K562 (cell line): Measurements from ENCODE around the gene FN3K. TPM values are rescaled to one million over a fixed set of nuclear protein-coding genes. Genes with fewer than 3 reads are reported as not detected.

ENCODE experiments used
- ATAC-seq: fragments of 200-7000 bp; cut with Tn5 transposase; 3 replicates; pipeline ENCODE4 v1.9.1; 2020; ENCODE audit warnings: moderate library complexity
- BruUV-seq: library from RNA; stranded (reverse); fragments of 400-500 nt; replicated peaks from 2 replicates; lab custom pipeline; 2021; lab: Mats Ljungman, UMichigan
- CTCF ChIA-PET: fragments of 300-600 bp; formaldehyde crosslinking; extraction: SDS; loops from one replicate; lab custom pipeline; 2021; ENCODE audit warnings: low intra/inter-chr PET ratio; lab: Yijun Ruan, JAX
- POLR2A ChIA-PET: fragments of 300-600, 350-650 bp; sonication (Branson Sonifier 250); formaldehyde crosslinking; extraction: SDS; loops from one replicate; lab custom pipeline; 2021; ENCODE audit warnings: antibody characterized with exemption, inconsistent platforms; lab: Yijun Ruan, JAX
- DNase-seq, 4 experiments: peaks; one replicate each; pipeline versions ENCODE4 v3.0.0 to v3.0.0-alpha.2; 2011 to 2018; ENCODE audit warnings: low spot score in 3 of 4, mixed read lengths in 3 of 4; ENCODE audit errors: extremely low read depth in 1 of 4
- FAIRE-seq: peaks from 2 replicates; lab custom pipeline; 2011; peaks lifted over from hg19 to GRCh38; lab: Jason Lieb, UNC
- H2AFZ ChIP-seq: 2 replicates; pipeline ENCODE4 v1.6.0; 2011; ENCODE audit warnings: low read depth, low read length, control low read depth, inconsistent platforms
- H3K27ac ChIP-seq: fragments of 200-600 bp; 3 replicates; pipeline ENCODE4 v1.8.0; 2011; ENCODE audit warnings: low read depth, mild to moderate bottlenecking, control low read depth, inconsistent platforms, low read length, moderate library complexity, mixed read lengths; ENCODE audit errors: extremely low read depth
- H3K27me3 ChIP-seq, 2 experiments: fragments of 300-600 bp in 1 of 2; 2 replicates in 1 of 2; 3 replicates in 1 of 2; pipeline versions ENCODE4 v1.6.0 to v1.8.0; 2011; ENCODE audit warnings: inconsistent platforms in 2 of 2, low read length in 2 of 2, mild to moderate bottlenecking in 1 of 2, mixed read lengths in 1 of 2, moderate library complexity in 1 of 2; ENCODE audit not compliant: control insufficient read depth in 2 of 2, insufficient read depth in 2 of 2
- H3K36me3 ChIP-seq: fragments of 300-600 bp; 3 replicates; pipeline ENCODE4 v1.8.0; 2011; ENCODE audit warnings: mild to moderate bottlenecking, low read length, inconsistent platforms; ENCODE audit not compliant: control insufficient read depth, insufficient read depth
- H3K4me1 ChIP-seq, 2 experiments: fragments of 200-600 bp in 1 of 2; replicated peaks in 1 of 2; 2 replicates in 1 of 2; 3 replicates in 1 of 2; pipeline versions ENCODE4 v1.5.1 to v1.8.0; 2011; ENCODE audit warnings: inconsistent platforms in 2 of 2, low read length in 2 of 2, mild to moderate bottlenecking in 1 of 2, mixed read lengths in 1 of 2, moderate library complexity in 1 of 2; ENCODE audit not compliant: control insufficient read depth in 2 of 2, insufficient read depth in 2 of 2
- H3K4me2 ChIP-seq: 2 replicates; pipeline ENCODE4 v1.6.1; 2011; ENCODE audit warnings: low read length, control low read depth, inconsistent platforms, mixed read lengths; ENCODE audit not compliant: insufficient read depth
- H3K4me3 ChIP-seq: fragments of 200-600 bp; sonication (generic), shearing (Covaris generic); 2 replicates; pipeline ENCODE4 v1.5.1; 2016; ENCODE audit warnings: control low read depth, inconsistent platforms
- H3K79me2 ChIP-seq: fragments of 200-600 bp; 3 replicates; pipeline ENCODE4 v1.8.0; 2011; ENCODE audit warnings: low read length, inconsistent platforms; ENCODE audit not compliant: control insufficient read depth, insufficient read depth
- H3K9ac ChIP-seq, 2 experiments: 2 replicates each; pipeline versions ENCODE4 v1.6.0 to v1.6.1; 2011; ENCODE audit warnings: low read depth in 2 of 2, low read length in 2 of 2, control low read depth in 1 of 2, inconsistent platforms in 1 of 2, mild to moderate bottlenecking in 1 of 2, mixed read lengths in 1 of 2; ENCODE audit not compliant: insufficient read depth in 1 of 2
- H3K9me1 ChIP-seq: one replicate; pipeline ENCODE4 v1.6.0; 2011; ENCODE audit warnings: inconsistent platforms, mild to moderate bottlenecking, low read length, moderate library complexity; ENCODE audit not compliant: control insufficient read depth, insufficient read depth
- H3K9me3 ChIP-seq: replicated peaks from 2 replicates; pipeline ENCODE4 v1.5.1; 2011; ENCODE audit warnings: low read depth, low read length, inconsistent platforms; ENCODE audit not compliant: control insufficient read depth, insufficient read depth
- H4K20me1 ChIP-seq: replicated peaks from 2 replicates; pipeline ENCODE4 v1.6.1; 2011; ENCODE audit warnings: low read length, inconsistent platforms, mixed read lengths; ENCODE audit not compliant: control insufficient read depth, insufficient read depth
- HNRNPK ChIP-seq: fragments of 200-400 bp; formaldehyde crosslinking; IDR thresholded peaks from one replicate; pipeline ENCODE4 v1.6.1; 2018; ENCODE audit warnings: mild to moderate bottlenecking, low read depth, low read length; ENCODE audit not compliant: poor library complexity, severe bottlenecking
- SAFB ChIP-seq: fragments of 200-400 bp; formaldehyde crosslinking; IDR thresholded peaks from 2 replicates; pipeline ENCODE4 v1.6.1; 2017; ENCODE audit warnings: low read depth, low read length, borderline replicate concordance
- SMAD2 ChIP-seq: fragments of 150-350 bp; IDR thresholded peaks from 2 replicates; pipeline ENCODE4 v1.6.1; 2014; ENCODE audit warnings: low read depth, mild to moderate bottlenecking, low read length
- SNRNP70 ChIP-seq: fragments of 200-400 bp; formaldehyde crosslinking; optimal IDR thresholded peaks from 2 replicates; pipeline ENCODE3; 2017; ENCODE audit warnings: low read depth, low read length
- SRSF3 ChIP-seq: fragments of 200-400 bp; formaldehyde crosslinking; IDR thresholded peaks from 2 replicates; pipeline ENCODE4 v1.6.1; 2016; ENCODE audit warnings: mild to moderate bottlenecking, low read length, moderate library complexity; ENCODE audit not compliant: insufficient read depth
- ZBTB17 ChIP-seq: fragments of 450-650 bp; formaldehyde crosslinking; IDR thresholded peaks from 2 replicates; pipeline ENCODE4 v1.4.0; 2020; ENCODE audit warnings: mild to moderate bottlenecking
- ZNF511 ChIP-seq: sonication (generic); formaldehyde crosslinking; IDR thresholded peaks from 2 replicates; pipeline ENCODE4 v1.8.0; 2022; ENCODE audit warnings: mild to moderate bottlenecking, missing genetic modification reagents
- ZNF589 ChIP-seq: fragments of 200-800 bp; sonication (Bioruptor generic); IDR thresholded peaks from 2 replicates; pipeline ENCODE4 v1.6.1; 2016; ENCODE audit warnings: low read depth, missing genetic modification characterization, missing compliant biosample characterization
- WGBS: fragments of 100-300 bp; shearing (Covaris generic); methylation state at CpG from one replicate; pipeline ENCODE4 v1.1.6; 2016; ENCODE audit warnings: low coverage, mixed read lengths; ENCODE audit not compliant: insufficient coverage; ENCODE audit errors: missing lambda C conversion rate; 5-methylcytosine and 5-hydroxymethylcytosine counted together
- in situ Hi-C: fragments of 300-500 bp; cut with MboI; formaldehyde crosslinking; loops from 4 replicates; pipeline ENCODE4 v1.15.0; 2018; ENCODE audit warnings: inconsistent platforms, mixed read lengths
- intact Hi-C: fragments of 100-400 bp; cut with micrococcal nuclease; formaldehyde crosslinking; loops from 2 replicates; pipeline ENCODE4 v1.14.2; 2022
- polyA plus RNA-seq, 8 experiments: library from polyadenylated mRNA; depleted of rRNA in 4 of 8; stranded (reverse) in 5 of 8; unstranded in 3 of 8; fragments of >200 nt; fragmentation: Nextera tagmentation in 2 of 8; fragmentation: Illumina TruSeq in 1 of 8; extraction: Ambion mirVana in 2 of 8; extraction: Trizol in 1 of 8; gene quantifications; 2 replicates each; pipeline versions ENCODE4 v1.2.1 to v1.2.3, GENCODE V29; 2011 to 2014; ENCODE audit warnings: inconsistent platforms in 1 of 8, missing spikeins in 1 of 8
- total RNA-seq, 7 experiments: library from RNA; depleted of rRNA in 6 of 7; stranded (reverse); fragments of >200 nt in 6 of 7; fragmentation: Illumina TruSeq in 2 of 7; extraction: Trizol in 2 of 7; gene quantifications; 2 replicates each; pipeline versions ENCODE4 v1.2.1 to v1.2.3, GENCODE V29; 2011 to 2021; ENCODE audit warnings: low replicate concordance in 1 of 7

Gene FN3K
- total and polyA plus RNA-seq, 9 of the 15 experiments (the other 6 are each of a cell fraction or from before 2014, with no cell fraction given): 0.08 to 22.7 (median 3.8) TPM

DNA sequence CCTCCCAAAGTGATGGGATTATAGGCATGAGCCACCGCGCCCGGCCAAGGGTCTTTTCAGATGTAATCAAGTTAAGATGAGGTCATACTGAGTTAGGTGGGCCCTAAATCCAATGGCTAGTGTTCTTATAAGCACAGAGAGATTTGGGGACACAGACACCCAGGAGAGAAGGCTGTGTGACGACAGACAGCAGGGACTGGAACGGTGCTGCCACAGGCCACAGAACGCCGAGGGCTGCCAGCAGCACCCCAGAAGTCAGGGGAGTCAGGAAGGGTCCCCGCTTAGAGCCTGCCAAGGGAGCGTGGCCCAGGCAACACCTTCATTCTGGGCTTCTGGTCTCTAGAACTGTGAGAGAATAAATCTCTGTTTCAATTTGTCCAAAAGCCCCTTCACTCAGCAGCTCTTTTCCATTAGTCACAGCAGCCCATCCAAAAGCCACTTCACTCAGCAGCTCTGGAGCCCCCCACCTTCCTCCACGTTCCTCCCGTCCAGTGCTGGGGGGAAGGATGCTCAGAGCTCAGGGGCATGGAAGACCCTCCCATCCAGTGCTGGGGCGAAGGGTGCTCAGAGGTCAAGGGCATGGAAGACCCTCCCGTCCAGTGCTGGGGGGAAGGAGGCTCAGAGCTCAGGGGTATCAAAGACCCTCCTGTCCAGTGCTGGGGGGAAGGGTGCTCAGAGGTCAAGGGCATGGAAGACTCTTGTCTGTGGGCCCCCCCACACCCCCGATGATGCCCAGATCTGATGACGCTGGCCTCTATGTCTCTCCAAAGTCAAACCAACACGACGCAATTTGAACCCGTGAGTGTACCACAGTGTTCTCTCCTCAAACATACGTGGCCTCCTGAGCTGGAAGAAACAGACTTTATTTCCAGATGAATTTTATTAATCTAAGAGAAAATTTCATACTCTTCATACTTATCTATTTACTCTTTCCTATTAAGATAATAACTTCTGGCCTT lies 48.8 kb upstream of the FN3K start:
- DNase-seq (no peak), ATAC-seq (no peak), FAIRE-seq (no peak)
- Histone ChIP-seq H3K36me3 (no peaks in the 10 kb centered on the region), H3K27me3 (peaks cover 4 to 27% of the 10 kb centered on the region in 2 experiments; a peak in 4 of 5 replicates), H3K4me3 (no peak overlapping the region), H3K9me1 (no peaks in the 10 kb centered on the region), H3K4me1 (peaks cover 0 to 11% of the 10 kb centered on the region in 2 experiments; a peak in 2 of 5 replicates), H4K20me1 (0 out of 2 replicates have a peak, but pooled peaks cover 2% of the 10 kb centered on the region), H3K9me3 (peaks cover 7% of the 10 kb centered on the region; the same call in 1 of the 2 replicates), H2AFZ (no peak overlapping the region), H3K4me2 (no peak overlapping the region), H3K9ac (no peak overlapping the region), H3K27ac (no peak overlapping the region), H3K79me2 (no peaks in the 10 kb centered on the region)
- intact Hi-C loops (no loop called here), in situ Hi-C loops (no loop called here)
- ChIA-PET CTCF (no interaction called here), POLR2A (interaction anchor here (0.6 to 1.1 kb wide), 2 partner anchors 9 to 21 kb away, joined by 3 read pairs; no protein-coding TSS in a partner anchor)
- no TSS peak for BruUV-seq
- TF ChIP-seq SMAD2: no peak
- TF ChIP-seq HNRNPK: no peak
- TF ChIP-seq SNRNP70: no peak
- TF ChIP-seq SRSF3: no peak
- no peak for TF ChIP-seq ZNF511 (CRISPR knock-in tag)
- TF ChIP-seq ZNF589 (CRISPR knock-in tag): no peak
- no peak for TF ChIP-seq ZBTB17 (CRISPR knock-in tag)
- no peak for TF ChIP-seq SAFB
- WGBS: 36% methylated on average over 17 of the region's 19 CpGs
